Amygdala (tissue), 56 donors: ENCODE data around the gene AKTIP.
A peak's percentile ranks its signal among the peaks of the same experiment; 100 is the strongest.
"Not testable (repeated sequence)": the region's sequence is repeated elsewhere in the genome, so short reads cannot be mapped to it uniquely, and the experiment has no call there.

ENCODE experiments used
- DNase-seq, 56 donors: peaks; one replicate each; lab custom pipeline; 2025; lab: John Stamatoyannopoulos, UW

The AKTIP gene

GRCh38 chr16:53517851-53518250 lies 14.8 kb upstream of the AKTIP start:
- DNase-seq, result no peak

GRCh38 chr16:53515811-53516210 lies 12.8 kb upstream of the AKTIP start:
- no peak for DNase-seq

- DNase-seq, result no peak
Observed at GRCh38 chr16:53515259-53515658, 12.2 kb upstream of the AKTIP start.

GRCh38 chr16:53512795-53513194 lies 9.8 kb upstream of the AKTIP start:
- DNase-seq, result not testable (repeated sequence)

GRCh38 chr16:53511403-53512280 lies 8.6 kb upstream of the AKTIP start:
- no peak for DNase-seq

- no peak for DNase-seq
Observed at GRCh38 chr16:53511084-53511402, 8.0 kb upstream of the AKTIP start.

- DNase-seq, result no peak
Observed at GRCh38 chr16:53510704-53511070, 7.7 kb upstream of the AKTIP start.

GRCh38 chr16:53509906-53510703 lies 7.1 kb upstream of the AKTIP start:
- DNase-seq, result peak in 43 of 56 donors; percentile 6 to 68 (median 32)

GRCh38 chr16:53507464-53508179 lies 4.6 kb upstream of the AKTIP start:
- no peak for DNase-seq

- DNase-seq, result no peak
Observed at GRCh38 chr16:53506254-53506653, 3.2 kb upstream of the AKTIP start.

- DNase-seq, result no peak
Observed at GRCh38 chr16:53504665-53505064, 1.7 kb upstream of the AKTIP start.

GRCh38 chr16:53503991-53504663 lies 1.1 kb upstream of the AKTIP start:
- DNase-seq, result peak in 33 of 56 donors; percentile 20 to 62 (median 46)

GRCh38 chr16:53503270-53503923 lies 388 bp upstream of the AKTIP start:
- peak; percentile 86 to 100 (median 100) for DNase-seq

- DNase-seq, result no peak
Observed at GRCh38 chr16:53501216-53501859, 1.7 kb downstream of the AKTIP start.

- DNase-seq, result no peak
Observed at GRCh38 chr16:53498984-53499383, 4.0 kb downstream of the AKTIP start.

- DNase-seq, result no peak
Observed at GRCh38 chr16:53495325-53495724, 7.7 kb downstream of the AKTIP start.

GRCh38 chr16:53494636-53495035 lies 8.4 kb downstream of the AKTIP start:
- DNase-seq, result no peak

- no peak for DNase-seq
Observed at GRCh38 chr16:53492503-53492902, 10.5 kb downstream of the AKTIP start.

- no peak for DNase-seq
Observed at GRCh38 chr16:53489755-53490154, 13.3 kb downstream of the AKTIP start.

GRCh38 chr16:53486230-53486629 lies 16.8 kb downstream of the AKTIP start:
- DNase-seq, result no peak
